G401 (cell line): ENCODE data around the gene TNS1. TPM values are rescaled to one million over a fixed set of nuclear protein-coding genes. Genes with fewer than 3 reads are reported as not detected.
"Not testable (repeated sequence)": the region's sequence is repeated elsewhere in the genome, so short reads cannot be mapped to it uniquely, and the experiment has no call there.

Experiments
- DNase-seq: peaks from one replicate; pipeline ENCODE4 v3.0.0-alpha.2; 2015; ENCODE audit warnings: low spot score
- in situ Hi-C: cut with HindIII; loops from 2 replicates; pipeline ENCODE4 v1.10.0; 2016; ENCODE audit warnings: low sequenced_read_pairs, mixed read lengths
- total RNA-seq: library from RNA; depleted of rRNA; stranded (reverse); fragments of >200 nt; shearing (Covaris generic); gene quantifications from 2 replicates; pipeline ENCODE4 v1.2.3, GENCODE V29; 2014

The TNS1 gene
- total RNA-seq, 1 experiment from 2014 or later, result not detected

DNA sequence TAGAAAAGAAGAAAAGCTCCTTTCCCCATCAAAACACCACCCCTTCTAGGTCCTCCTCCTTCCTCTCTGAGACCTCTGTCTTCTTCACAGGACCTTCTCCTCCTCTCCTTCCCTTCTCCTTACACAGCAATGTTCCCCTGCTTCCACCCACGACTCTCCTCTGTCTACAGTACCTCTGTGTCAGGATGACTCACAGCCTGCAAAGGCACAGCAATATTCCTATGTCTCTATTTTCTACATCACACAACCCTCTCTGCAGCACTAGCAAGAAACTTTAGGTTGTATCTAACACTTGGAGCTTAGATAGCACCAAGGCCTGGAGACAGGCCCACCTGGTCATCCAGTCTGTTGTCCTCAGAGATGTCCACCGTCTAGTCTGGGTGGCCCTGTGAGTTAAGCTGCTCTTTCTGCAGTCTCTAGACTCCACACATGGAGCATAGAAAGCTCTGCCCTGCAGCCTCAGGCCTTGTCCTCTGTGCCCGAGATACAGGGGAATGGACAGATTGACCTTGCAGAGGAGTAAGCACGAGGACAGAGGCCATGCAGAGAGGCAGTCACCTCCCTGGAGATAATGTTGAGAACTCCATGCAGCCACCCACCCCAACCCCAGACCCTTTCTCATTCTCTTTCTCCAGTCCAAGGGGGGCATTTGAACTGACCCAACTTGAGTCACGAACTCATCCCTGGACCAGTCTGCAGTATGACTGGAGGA is 212.0 kb downstream of the TNS1 start:
- in situ Hi-C loops, result no loop called here
- no peak for DNase-seq

GRCh38 chr2:217790195-217790594 is 212.6 kb downstream of the TNS1 start:
- DNase-seq, result no peak
- in situ Hi-C loops, result no loop called here

- in situ Hi-C loops, result loop anchor here (10.0 kb wide), 1 partner anchor 195 kb away; no protein-coding TSS in a partner anchor
- no peak for DNase-seq
Observed at GRCh38 chr2:217789736-217790181, 213.0 kb downstream of the TNS1 start.

- in situ Hi-C loops, result loop anchor here (10.0 kb wide), 1 partner anchor 196 kb away; no protein-coding TSS in a partner anchor
- DNase-seq, result peak; percentile 65
Observed at GRCh38 chr2:217789003-217789735, 213.6 kb downstream of the TNS1 start.

DNA sequence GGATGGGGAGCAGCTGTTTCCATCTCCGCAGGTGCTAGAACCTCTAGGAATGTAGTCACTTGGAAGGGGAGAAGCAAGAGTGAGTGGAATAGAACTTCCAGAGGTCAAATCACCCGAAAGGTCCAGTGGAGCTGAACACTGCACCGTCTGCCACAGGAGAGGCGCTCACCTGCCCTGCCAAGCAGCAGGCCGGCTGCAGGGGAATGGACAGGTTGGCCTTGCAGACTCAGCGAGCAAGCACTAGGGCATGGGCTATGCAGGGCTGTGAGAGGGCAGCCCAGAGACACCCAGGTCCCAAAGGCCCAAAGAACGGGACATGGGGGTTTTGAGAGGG is 214.2 kb downstream of the TNS1 start:
- in situ Hi-C loops, result loop anchor here (10.0 kb wide), 1 partner anchor 196 kb away; no protein-coding TSS in a partner anchor
- DNase-seq, result no peak

- in situ Hi-C loops, result loop anchor here (10.0 kb wide), 1 partner anchor 197 kb away; no protein-coding TSS in a partner anchor
- no peak for DNase-seq
Observed at GRCh38 chr2:217787160-217787877, 215.5 kb downstream of the TNS1 start.

DNA sequence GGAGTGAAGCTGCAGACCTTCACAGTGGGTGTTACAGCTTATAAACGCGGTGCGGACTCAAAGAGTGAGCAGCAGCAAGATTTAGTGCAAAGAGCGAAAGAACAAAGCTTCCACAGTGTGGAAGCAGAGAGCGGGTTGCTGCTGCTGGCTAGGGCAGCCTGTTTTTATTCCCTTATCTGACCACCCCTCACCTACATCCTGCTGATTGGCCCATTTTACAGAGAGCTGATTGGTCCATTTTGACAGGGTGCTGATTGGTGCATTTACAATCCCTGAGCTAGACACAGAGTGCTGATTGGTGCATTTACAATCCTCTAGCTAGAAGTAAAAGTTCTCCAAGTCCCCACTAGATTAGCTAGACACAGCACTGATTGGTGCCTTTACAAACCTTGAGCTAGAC is 216.2 kb downstream of the TNS1 start:
- DNase-seq, result not testable (repeated sequence)
- in situ Hi-C loops, result loop anchor here (10.0 kb wide), 1 partner anchor 198 kb away; no protein-coding TSS in a partner anchor

DNA sequence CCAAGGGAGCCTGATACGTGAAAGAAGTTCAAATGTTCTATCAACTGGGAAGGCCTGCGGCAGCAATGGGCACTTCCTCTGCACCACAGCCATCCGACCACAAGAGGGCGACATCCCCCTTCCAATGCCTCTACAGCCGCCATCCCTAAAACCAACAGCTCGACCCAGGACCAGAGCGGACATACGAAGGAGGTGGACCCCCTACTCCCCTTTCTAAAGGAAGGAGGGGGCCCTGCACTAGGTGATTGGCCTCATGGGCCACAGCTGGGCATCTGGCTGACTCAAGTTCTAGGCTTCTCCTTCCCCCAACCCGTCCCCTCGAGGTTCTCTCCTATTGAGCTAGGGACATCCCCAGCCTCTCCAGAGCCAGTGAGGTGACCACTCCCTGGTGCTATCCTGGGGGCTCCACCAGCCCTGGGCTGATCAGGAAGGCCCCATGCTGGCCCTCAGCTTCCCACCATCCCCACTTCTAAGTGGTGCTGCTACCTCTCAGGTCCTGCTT is 217.2 kb downstream of the TNS1 start:
- in situ Hi-C loops, result loop anchor here (10.0 kb wide), 1 partner anchor 199 kb away; no protein-coding TSS in a partner anchor
- DNase-seq, result peak; percentile 46

- in situ Hi-C loops, result loop anchor here (10.0 kb wide), 1 partner anchor 200 kb away; no protein-coding TSS in a partner anchor
Observed at GRCh38 chr2:217784996-217785543, 217.7 kb downstream of the TNS1 start.

DNA sequence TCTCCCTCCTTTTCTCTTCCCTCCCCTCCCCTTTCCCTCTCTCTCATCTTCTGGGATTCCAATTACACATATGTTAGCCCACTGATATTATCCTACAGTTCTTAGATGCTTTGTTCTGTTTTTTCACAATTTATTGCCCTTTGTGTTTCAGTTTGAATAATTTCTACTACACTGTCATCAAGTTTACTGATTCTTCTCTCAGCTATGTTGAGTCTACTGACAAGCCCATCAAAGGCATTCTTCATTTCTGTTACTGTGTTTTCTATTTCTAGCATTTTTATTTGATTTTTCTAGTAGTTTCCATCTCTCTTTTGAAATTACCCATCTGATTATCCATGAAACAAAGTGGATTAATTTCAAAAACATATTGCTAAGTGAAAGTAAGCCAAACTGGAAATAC is 219.6 kb downstream of the TNS1 start:
- DNase-seq, result no peak
- in situ Hi-C loops, result loop anchor here (10.0 kb wide), 1 partner anchor 202 kb away; no protein-coding TSS in a partner anchor

More at GRCh38 chr2:217784996-217785543, 217.7 kb downstream of the TNS1 start:
- no peak for DNase-seq

DNA sequence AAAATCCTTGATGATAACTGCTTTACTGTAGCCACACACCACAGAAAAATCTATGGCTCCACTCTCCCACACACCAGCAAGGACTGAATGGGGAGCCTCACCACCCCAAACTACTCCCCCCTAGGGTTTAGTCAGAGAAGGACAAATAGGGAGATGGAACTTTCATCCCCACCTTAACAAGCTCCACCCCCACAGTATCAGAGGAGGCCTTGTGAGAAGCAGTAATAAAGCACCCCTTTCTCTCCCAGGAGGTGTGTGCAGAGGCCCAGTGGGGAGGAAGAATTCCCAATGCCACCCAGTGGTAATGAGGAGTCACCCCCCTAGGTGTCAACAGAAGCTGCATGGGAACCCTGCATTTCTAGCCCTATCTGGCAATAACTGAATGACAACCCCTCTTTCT is 224.9 kb downstream of the TNS1 start:
- in situ Hi-C loops, result no loop called here
- no peak for DNase-seq

DNA sequence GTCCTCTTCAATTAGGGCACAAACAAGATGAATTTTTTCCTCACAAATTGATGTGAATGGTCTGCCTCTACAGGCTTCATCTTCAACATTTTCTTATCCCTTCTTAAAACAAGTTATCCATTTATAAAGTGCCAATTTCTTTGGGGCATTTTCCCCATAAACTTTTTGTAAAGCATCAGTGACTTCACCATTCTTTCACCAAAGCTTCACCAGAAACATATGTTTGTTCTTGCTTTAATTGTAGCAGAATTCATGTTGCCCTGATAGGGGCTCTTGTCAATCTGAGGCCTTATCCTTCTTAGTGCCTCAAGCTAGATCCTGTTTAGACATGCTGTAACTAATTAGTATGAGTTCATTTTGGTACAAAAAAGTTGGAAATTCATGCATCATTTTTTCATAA is 226.2 kb downstream of the TNS1 start:
- no peak for DNase-seq
- in situ Hi-C loops, result no loop called here

DNA sequence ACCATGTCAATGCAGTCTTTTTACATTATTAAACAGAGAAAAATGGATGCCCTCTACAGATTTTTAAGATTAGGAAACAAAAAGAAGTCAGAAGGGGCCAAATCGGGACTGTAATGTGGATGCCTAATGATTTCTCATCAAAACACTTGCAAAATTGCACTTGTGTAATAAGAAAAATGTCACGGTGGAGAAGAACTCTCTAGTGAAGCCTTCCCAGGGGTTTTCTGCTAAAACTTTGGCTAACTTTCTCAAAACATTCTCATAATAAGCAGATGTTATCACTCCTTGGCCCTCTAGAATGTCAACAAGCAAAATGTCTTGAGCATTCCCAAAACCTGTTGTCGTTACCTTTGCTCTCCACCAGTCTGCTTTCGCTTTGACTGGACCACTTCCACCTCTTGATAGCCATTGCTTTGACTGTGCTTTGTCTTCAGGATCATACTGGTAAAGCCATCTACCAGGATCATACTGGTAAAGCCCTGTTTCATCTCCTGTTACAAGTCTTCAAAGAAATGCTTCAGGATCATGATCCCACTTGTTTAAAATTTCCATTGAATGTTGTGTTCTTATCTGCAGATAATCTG is 226.8 kb downstream of the TNS1 start:
- no peak for DNase-seq

DNA sequence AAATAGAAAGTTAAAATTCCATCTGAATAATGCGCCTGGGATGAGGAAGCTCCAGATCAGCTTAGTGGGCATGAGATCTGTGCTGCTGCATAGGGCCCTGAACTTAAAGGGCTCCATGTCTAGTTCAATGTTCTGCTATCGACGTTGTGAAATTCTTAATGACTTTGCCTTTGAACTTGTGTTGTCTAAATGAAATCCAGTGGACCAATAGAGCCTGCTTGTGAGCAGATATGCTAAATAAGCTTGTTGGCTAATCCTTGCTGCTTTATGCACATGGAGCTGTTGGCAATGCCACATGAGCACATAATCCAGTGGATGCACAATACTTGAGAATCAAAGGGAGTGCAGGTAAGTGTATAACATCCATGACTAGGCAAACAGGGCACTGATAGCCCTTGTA is 228.6 kb downstream of the TNS1 start:
- no peak for DNase-seq
- in situ Hi-C loops, result no loop called here

More for the DNA sequence above, 226.8 kb downstream of the TNS1 start:
- in situ Hi-C loops, result no loop called here

DNA sequence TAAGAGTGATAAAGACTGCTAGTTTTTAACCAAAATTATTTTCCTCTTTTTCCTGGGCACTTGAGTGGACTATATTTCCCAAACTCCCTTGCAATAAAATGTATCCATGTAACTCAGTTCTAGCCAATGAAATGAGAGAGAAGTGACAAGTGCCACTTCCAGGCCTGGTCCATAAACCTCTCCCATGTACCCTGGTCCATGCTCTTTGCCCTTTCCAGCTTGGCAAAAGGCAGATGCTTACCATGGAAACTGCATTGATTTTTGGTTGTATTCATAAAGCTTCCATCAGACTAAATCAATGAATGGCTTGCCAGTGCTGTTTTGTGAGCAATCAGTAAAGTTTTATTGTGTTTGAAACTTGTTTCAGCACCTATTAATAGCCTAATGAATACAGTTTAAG is 229.3 kb downstream of the TNS1 start:
- in situ Hi-C loops, result no loop called here
- DNase-seq, result no peak

- no peak for DNase-seq
- in situ Hi-C loops, result no loop called here
Observed at GRCh38 chr2:217766356-217766755, 236.4 kb downstream of the TNS1 start.

- no peak for DNase-seq
- in situ Hi-C loops, result no loop called here
Observed at GRCh38 chr2:217761645-217762277, 241.0 kb downstream of the TNS1 start.

DNA sequence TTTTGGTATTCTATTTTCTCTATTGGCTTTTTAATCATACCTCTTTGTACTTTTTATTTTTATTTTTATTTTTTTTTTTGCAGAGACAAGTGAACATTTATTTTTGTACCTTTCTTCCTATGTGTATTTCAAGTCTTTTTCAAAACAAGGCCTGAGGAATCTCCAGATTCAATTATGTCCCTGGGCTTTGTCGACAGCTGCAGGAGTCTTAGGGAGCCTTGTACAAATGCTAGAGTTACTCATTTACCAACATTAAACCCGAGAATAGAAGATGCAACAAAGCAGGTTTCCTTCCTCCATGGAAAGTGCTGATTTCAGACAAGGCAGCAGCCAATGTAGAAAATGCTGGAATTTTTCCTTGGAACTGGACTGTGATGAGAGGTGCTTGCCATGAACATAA is 242.8 kb downstream of the TNS1 start:
- in situ Hi-C loops, result no loop called here

More for the DNA sequence above, 242.8 kb downstream of the TNS1 start:
- DNase-seq, result no peak
